ENCODE data around the gene CALCB. TPM values are rescaled to one million over a fixed set of nuclear protein-coding genes. Genes with fewer than 3 reads are reported as not detected.

CALCB gene
- polyA plus RNA-seq, 1 donor from 2014 or later = not detected

GRCh38 chr11:15118431-15118830 is 45.0 kb downstream of the CALCB start:
- no peaks in the 10 kb centered on the region for H4K20me1 ChIP-seq (ENCODE audit: insufficient read depth)
- H3K9me3 ChIP-seq (ENCODE audit: low read length) = no peaks in the 10 kb centered on the region
- H3K4me3 ChIP-seq (ENCODE audit: low read length) = no peak overlapping the region
- H3K4me2 ChIP-seq (ENCODE audit: low read length) = no peak overlapping the region
- no peak overlapping the region for H3K27ac ChIP-seq (ENCODE audit: low read length)
- peaks cover 9% of the 10 kb centered on the region for H3K27me3 ChIP-seq (ENCODE audit: insufficient read depth, low read depth, low read length)
- H3K79me2 ChIP-seq (replicated peaks; ENCODE audit: insufficient read depth, low read length) = no peaks in the 10 kb centered on the region
- no peak for TF ChIP-seq MXI1 (conservative IDR thresholded peaks at IDR 0.05; ENCODE audit: poor library complexity, severe bottlenecking)
- TF ChIP-seq EZH2 (IDR thresholded peaks at IDR 0.05; ENCODE audit: borderline replicate concordance, insufficient read depth, low read length, poor library complexity, severe bottlenecking) = no peak
- TF ChIP-seq REST (IDR thresholded peaks at IDR 0.05; ENCODE audit: borderline replicate concordance) = no peak
- no peak for TF ChIP-seq RAD21 (conservative IDR thresholded peaks at IDR 0.05)
- no peak for TF ChIP-seq POLR2AphosphoS5 (IDR thresholded peaks at IDR 0.05)
- no peak for TF ChIP-seq EP300 (conservative IDR thresholded peaks at IDR 0.05; ENCODE audit: poor library complexity, severe bottlenecking)
- TF ChIP-seq TAF1 (IDR thresholded peaks at IDR 0.05; ENCODE audit: low read depth) = no peak
- TF ChIP-seq CTCF (IDR thresholded peaks at IDR 0.05; ENCODE audit: poor library complexity, severe bottlenecking) = no peak
- TF ChIP-seq SMC3 (conservative IDR thresholded peaks at IDR 0.05; ENCODE audit: poor library complexity) = no peak
- H3K9ac ChIP-seq (ENCODE audit: low read length) = no peak overlapping the region
- H2AFZ ChIP-seq (ENCODE audit: low read depth, low read length) = no peak overlapping the region
- H3K9me2 ChIP-seq (ENCODE audit: insufficient read depth, low read length) = no peaks in the 10 kb centered on the region
- no peaks in the 10 kb centered on the region for H3F3A ChIP-seq (ENCODE audit: insufficient read depth, low read length, poor library complexity, severe bottlenecking)
- H3K36me3 ChIP-seq (ENCODE audit: insufficient read depth, low read length) = no peaks in the 10 kb centered on the region

- Histone ChIP-seq H3K79me2 (replicated peaks; ENCODE audit: insufficient read depth, low read length) (no peaks in the 10 kb centered on the region), H3K27me3 (ENCODE audit: insufficient read depth, low read depth, low read length) (peaks cover 7% of the 10 kb centered on the region), H2AFZ (ENCODE audit: low read depth, low read length) (no peak overlapping the region), H3K4me3 (ENCODE audit: low read length) (no peak overlapping the region), H4K20me1 (ENCODE audit: insufficient read depth) (no peaks in the 10 kb centered on the region), H3K9ac (ENCODE audit: low read length) (no peak overlapping the region), H3K9me3 (ENCODE audit: low read length) (no peaks in the 10 kb centered on the region), H3F3A (ENCODE audit: insufficient read depth, low read length, poor library complexity, severe bottlenecking) (no peaks in the 10 kb centered on the region), H3K27ac (ENCODE audit: low read length) (no peak overlapping the region), H3K36me3 (ENCODE audit: insufficient read depth, low read length) (no peaks in the 10 kb centered on the region), H3K4me2 (ENCODE audit: low read length) (no peak overlapping the region), H3K9me2 (ENCODE audit: insufficient read depth, low read length) (no peaks in the 10 kb centered on the region)
- TF ChIP-seq SMC3 (conservative IDR thresholded peaks at IDR 0.05; ENCODE audit: poor library complexity) (no peak), TAF1 (IDR thresholded peaks at IDR 0.05; ENCODE audit: low read depth) (no peak), REST (IDR thresholded peaks at IDR 0.05; ENCODE audit: borderline replicate concordance) (no peak), MXI1 (conservative IDR thresholded peaks at IDR 0.05; ENCODE audit: poor library complexity, severe bottlenecking) (no peak), POLR2AphosphoS5 (IDR thresholded peaks at IDR 0.05) (no peak), EZH2 (IDR thresholded peaks at IDR 0.05; ENCODE audit: borderline replicate concordance, insufficient read depth, low read length, poor library complexity, severe bottlenecking) (no peak), CTCF (IDR thresholded peaks at IDR 0.05; ENCODE audit: poor library complexity, severe bottlenecking) (no peak), EP300 (conservative IDR thresholded peaks at IDR 0.05; ENCODE audit: poor library complexity, severe bottlenecking) (no peak), RAD21 (conservative IDR thresholded peaks at IDR 0.05) (no peak)
Observed at GRCh38 chr11:15119352-15119751, 46.0 kb downstream of the CALCB start.

Measured in neural cell (in vitro differentiated cells).